ENCODE measurements around the gene ALKAL2.

The ALKAL2 gene

GRCh38 chr2:238431-238830 lies 49.5 kb downstream of the ALKAL2 start:
- no peak for DNase-seq

DNA sequence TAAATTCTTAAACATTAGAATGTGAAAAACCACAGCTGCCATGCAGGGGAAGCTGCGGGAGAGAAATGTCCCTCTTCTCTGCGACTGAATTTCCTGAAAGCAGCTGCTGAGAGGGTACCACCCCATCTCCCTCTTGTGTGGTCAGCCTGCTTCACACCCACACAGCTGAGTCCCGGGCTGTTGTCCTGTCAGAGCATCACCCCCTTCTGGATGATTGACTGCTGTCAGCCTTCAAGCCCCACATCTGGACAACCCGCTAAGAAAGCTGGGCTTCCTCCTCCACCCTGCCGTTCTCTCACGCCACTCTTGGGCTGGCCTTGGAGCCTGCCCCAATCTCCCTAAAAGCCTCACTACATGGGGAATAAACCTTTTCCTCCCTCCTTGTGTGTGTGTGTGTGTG lies 50.0 kb downstream of the ALKAL2 start:
- DNase-seq, result no peak

- no peak for DNase-seq
These were observed 50.8 kb downstream of the ALKAL2 start for GRCh38 chr2:236993-237539.

DNA sequence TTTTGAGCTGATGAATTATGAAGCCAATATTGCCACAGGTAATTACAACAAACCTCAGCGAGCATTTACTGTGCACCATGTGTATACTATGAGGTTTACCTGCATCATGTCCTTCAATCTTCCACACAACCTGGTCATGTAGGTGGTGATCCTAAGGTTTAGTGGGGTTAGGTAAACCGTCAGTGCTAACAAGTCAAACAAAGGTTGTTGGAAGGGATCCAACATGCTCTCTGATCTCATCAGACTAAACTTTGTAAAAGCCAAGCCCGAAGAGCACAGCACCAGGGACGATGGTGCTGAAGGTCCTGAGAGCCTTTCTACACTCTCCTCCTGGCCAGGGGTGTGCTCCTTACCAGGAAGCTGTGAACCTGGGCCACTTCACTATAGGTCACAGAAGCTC lies 53.5 kb downstream of the ALKAL2 start:
- DNase-seq, result no peak

- no peak for DNase-seq
These were observed 54.9 kb downstream of the ALKAL2 start for GRCh38 chr2:233030-233429.

DNA sequence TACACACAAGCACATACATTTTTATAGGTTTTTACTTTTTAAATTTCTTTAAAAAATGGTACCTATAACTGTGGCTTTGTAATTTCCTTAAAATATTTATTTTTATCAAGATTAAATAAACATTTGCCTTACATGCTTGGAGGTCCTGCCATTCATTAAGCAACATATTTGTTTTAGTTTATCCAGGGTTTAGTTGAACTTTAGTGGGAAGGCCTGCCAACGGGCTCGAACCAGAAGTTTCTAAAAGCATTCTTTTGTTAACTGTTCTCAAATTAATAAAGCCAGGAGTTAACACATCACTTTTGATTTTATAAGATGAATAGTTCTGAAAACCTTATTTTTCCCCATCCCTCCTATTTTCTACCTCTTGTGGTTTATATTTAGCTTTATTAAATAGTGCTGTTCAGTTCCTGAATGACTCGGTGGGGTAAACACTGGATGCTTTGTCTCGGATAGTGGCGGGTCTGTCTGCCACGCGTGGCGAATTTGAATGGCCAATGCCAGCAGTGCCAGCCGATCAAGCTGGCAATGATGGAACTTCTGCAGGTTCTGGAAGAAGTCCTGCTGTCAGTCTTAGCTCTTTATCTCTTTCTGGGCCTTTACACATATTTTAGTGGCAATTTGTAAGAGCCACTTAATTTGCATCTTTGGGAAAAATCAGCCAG lies 56.2 kb downstream of the ALKAL2 start:
- DNase-seq, result no peak
